Left lung (tissue), 10 donors: ENCODE results near the gene FARP1. TPM values are rescaled to one million over a fixed set of nuclear protein-coding genes. Genes with fewer than 3 reads are reported as not detected.
A peak's percentile ranks its signal among the peaks of the same experiment; 100 is the strongest.

Experiments used
- ATAC-seq: fragments of 200-7000 bp; cut with Tn5 transposase; one replicate; pipeline ENCODE4 v1.9.1; 2020; ENCODE audit warnings: moderate library complexity
- DNase-seq, 4 donors: peaks; one replicate each; pipeline ENCODE4 v3.0.0-alpha.2; 2013 to 2020
- H3K27ac ChIP-seq, 2 donors: fragments of 200-600 bp; sonication (generic) in 1 of 2; one replicate each; pipeline versions ENCODE4 v1.5.0 to v1.8.0; 2020 to 2021
- H3K27me3 ChIP-seq, 2 donors: fragments of 200-600 bp; sonication (generic) in 1 of 2; one replicate each; pipeline versions ENCODE4 v1.5.0 to v1.8.0; 2020 to 2021
- H3K36me3 ChIP-seq, 2 donors: fragments of 200-600 bp; sonication (generic) in 1 of 2; one replicate each; pipeline versions ENCODE4 v1.5.0 to v1.8.0; 2020 to 2021
- H3K4me1 ChIP-seq, 2 donors: fragments of 200-600 bp; one replicate each; pipeline ENCODE4 v1.8.0; 2021
- H3K4me3 ChIP-seq, 2 donors: fragments of 200-600 bp; sonication (generic) in 1 of 2; one replicate each; pipeline versions ENCODE4 v1.5.0 to v1.8.0; 2020 to 2021; ENCODE audit warnings: mild to moderate bottlenecking in 1 of 2
- H3K9me3 ChIP-seq, 2 donors: fragments of 200-600 bp; sonication (generic) in 1 of 2; one replicate each; pipeline versions ENCODE4 v1.5.0 to v1.8.0; 2020 to 2021
- CTCF ChIP-seq, 2 donors: fragments of 200-600 bp; sonication (generic) in 1 of 2; IDR thresholded peaks; one replicate each; pipeline versions ENCODE4 v1.5.0 to v1.8.0; 2021; ENCODE audit warnings: antibody characterized with exemption in 2 of 2
- intact Hi-C, 2 donors: fragments of 100-400 bp; cut with DNase I; formaldehyde crosslinking; loops; one replicate each; pipeline versions ENCODE4 v1.11.2 to v1.14.2; 2022
- polyA plus RNA-seq, 6 donors: library from polyadenylated mRNA; unstranded; fragments of 120-200 nt; gene quantifications; one replicate each; pipeline ENCODE4 v1.2.1, GENCODE V29; 2013; ENCODE audit not compliant: insufficient read length in 6 of 6
- total RNA-seq, 2 donors: library from RNA; stranded (reverse); fragmentation: NEBNext Ultra II Directional; extraction: Animal tissue kit (Norgen Biotek cat#: 25700); gene quantifications; one replicate each; pipeline ENCODE4 v1.2.1, GENCODE V29; 2021
- donor health status: DM: no; HTN: yes; CAD: no.
- donor health status: DM: no; HTN: no; CAD: no.

Gene FARP1
- total and polyA plus RNA-seq, 8 donors: 78.9 to 142 (median 132) TPM

DNA sequence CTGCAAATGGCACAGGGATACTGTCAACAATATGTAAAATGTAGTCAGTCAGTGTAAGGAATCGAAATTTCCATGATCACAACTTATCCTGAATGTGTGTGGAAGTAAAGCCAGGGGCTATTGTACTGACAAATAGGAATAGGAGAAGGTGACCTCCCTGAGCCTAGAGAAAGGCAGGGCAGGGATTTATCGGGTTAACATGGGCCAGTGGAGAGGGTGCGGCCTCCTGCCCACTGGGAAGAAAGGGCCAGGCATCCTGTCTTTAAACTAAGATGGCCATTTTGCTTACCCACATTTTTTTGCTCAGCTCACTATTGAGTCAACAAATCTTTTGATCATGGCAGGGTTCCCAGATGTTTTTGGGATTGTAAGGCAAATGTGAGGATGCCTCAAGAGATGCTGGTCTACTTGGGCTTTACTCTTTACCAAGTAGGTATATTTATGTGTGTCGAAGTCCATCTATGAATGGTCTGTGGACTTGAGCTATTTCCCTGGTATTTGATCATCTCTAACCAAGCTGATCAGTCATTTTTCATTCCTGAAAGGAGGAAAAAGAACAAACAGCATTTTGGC is 150.8 kb downstream of the FARP1 start:
- ATAC-seq (peak; percentile 5), DNase-seq (no peak)
- TF ChIP-seq CTCF (IDR thresholded peaks at IDR 0.05): no peak
- H3K27ac ChIP-seq: peak overlapping the region; percentile 2 to 30
- peaks cover 2 to 5% of the 10 kb centered on the region in 2 donors for H3K4me1 ChIP-seq
- no peak overlapping the region for H3K4me3 ChIP-seq
- intact Hi-C loops: no loop called here
- no peaks in the 10 kb centered on the region for H3K36me3 ChIP-seq
- no peaks in the 10 kb centered on the region for H3K27me3 ChIP-seq
- no peaks in the 10 kb centered on the region for H3K9me3 ChIP-seq

DNA sequence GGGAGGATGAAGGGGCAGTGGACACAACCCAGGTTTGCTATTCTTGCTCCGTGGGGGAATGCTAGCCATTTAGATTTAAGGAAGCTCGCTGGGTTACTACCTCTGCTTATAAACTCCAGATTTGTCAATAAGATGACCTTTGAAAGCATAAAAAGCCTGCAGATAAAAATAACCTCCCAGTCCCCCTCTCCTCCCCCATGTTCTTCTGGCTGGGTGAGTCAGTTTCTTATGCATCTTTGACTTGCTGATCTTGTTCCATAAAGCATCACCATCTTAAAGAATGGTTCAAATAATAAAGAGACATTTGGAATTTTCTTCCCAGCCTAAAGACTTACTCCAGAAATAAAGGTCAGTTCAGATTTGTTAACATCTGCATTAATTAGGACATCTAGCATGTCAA is 152.5 kb downstream of the FARP1 start:
- intact Hi-C loops: no loop called here
- Histone ChIP-seq H3K27ac (no peak overlapping the region), H3K4me1 (peaks cover 13 to 22% of the 10 kb centered on the region in 2 donors), H3K36me3 (no peaks in the 10 kb centered on the region), H3K4me3 (no peak overlapping the region), H3K27me3 (no peaks in the 10 kb centered on the region), H3K9me3 (no peaks in the 10 kb centered on the region)
- ATAC-seq: no peak
- TF ChIP-seq CTCF (IDR thresholded peaks at IDR 0.05): no peak
- no peak for DNase-seq

DNA sequence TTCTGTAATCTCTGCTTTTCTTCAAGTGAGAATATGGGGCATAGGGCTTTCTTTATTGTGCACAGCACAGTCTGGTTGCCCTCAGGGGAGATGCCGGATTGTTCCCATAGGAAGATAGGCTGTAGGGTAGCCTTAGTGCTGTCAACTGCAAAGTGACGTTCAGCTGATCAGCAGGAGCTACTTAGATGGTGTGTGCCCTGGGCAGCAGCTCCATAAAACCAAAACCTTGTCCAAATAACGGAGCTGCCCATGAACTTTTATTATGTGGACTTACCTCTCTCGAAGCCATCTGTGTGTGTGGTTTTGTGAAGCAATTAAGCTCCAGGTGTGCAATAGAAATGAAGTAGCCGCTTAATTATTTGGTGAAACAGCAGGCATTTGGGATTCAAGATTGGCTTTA is 154.2 kb downstream of the FARP1 start:
- Histone ChIP-seq H3K9me3 (no peaks in the 10 kb centered on the region), H3K4me1 (peaks cover 19 to 38% of the 10 kb centered on the region in 2 donors), H3K4me3 (no peak overlapping the region), H3K36me3 (no peaks in the 10 kb centered on the region), H3K27me3 (no peaks in the 10 kb centered on the region), H3K27ac (no peak overlapping the region)
- TF ChIP-seq CTCF (IDR thresholded peaks at IDR 0.05): no peak
- DNase-seq (no peak), ATAC-seq (no peak)
- intact Hi-C loops: no loop called here

- no peak overlapping the region for H3K27ac ChIP-seq
- DNase-seq (no peak), ATAC-seq (no peak)
- intact Hi-C loops: no loop called here
- H3K4me3 ChIP-seq: no peak overlapping the region
- no peaks in the 10 kb centered on the region for H3K27me3 ChIP-seq
- no peak for TF ChIP-seq CTCF (IDR thresholded peaks at IDR 0.05)
- no peaks in the 10 kb centered on the region for H3K9me3 ChIP-seq
- no peaks in the 10 kb centered on the region for H3K36me3 ChIP-seq
- peaks cover 19 to 41% of the 10 kb centered on the region in 2 donors for H3K4me1 ChIP-seq
Observed at GRCh38 chr13:98297745-98298144, 154.9 kb downstream of the FARP1 start.

GRCh38 chr13:98298599-98298998 is 155.7 kb downstream of the FARP1 start:
- ATAC-seq (no peak), DNase-seq (no peak)
- no peaks in the 10 kb centered on the region for H3K27me3 ChIP-seq
- TF ChIP-seq CTCF (IDR thresholded peaks at IDR 0.05): no peak
- H3K27ac ChIP-seq: no peak overlapping the region
- intact Hi-C loops: no loop called here
- no peak overlapping the region for H3K4me3 ChIP-seq
- peaks cover 17 to 41% of the 10 kb centered on the region in 2 donors for H3K4me1 ChIP-seq
- H3K36me3 ChIP-seq: no peaks in the 10 kb centered on the region
- H3K9me3 ChIP-seq: no peaks in the 10 kb centered on the region
